ENCODE measurements around the gene TCIRG1. TPM values are rescaled to one million over a fixed set of nuclear protein-coding genes. Genes with fewer than 3 reads are reported as not detected.

Gene TCIRG1
- total and polyA plus RNA-seq, 2 experiments from 2014 or later = 77.4 to 125 TPM

DNA sequence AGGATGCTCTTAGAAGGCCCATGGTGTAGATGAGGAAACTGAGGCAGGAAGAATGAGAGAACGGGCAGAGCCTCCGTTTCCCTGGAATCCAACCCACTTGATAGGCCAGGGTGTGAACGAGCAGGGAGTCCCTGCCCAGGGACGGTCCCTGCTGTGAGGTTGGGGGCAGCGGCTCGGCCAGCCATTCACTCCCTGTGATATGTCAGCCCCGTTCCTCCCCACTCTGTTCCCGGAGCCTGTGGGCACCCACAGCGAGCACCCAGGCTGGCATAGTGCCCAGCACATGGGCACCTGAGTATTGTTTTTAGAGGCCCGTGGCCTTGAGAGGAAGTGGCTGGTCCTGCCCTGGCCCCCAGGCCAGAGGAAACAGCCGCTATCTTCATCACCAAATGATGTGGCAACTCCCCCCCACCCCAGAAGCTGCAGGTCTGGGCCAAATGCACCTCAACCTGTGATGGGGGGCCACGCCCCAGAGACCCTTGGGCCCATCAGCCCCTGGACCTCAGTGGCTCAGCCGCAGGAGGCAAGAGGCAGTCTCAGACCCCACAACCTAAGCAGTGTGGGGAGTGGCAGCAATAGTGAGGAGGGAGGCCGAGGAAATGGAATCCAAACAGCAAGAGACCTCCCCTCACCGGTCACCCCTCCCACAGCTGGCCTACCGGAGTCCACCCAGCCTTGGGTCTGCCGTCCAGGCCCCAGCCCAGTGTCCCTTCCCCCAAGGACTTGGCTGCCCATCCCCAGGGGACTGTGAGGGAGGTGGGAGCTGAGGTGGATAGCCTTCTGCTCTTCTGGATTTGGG lies 26.6 kb upstream of the TCIRG1 start:
- Histone ChIP-seq H3K9me2 (replicated peaks; ENCODE audit: insufficient read depth) (no peaks in the 10 kb centered on the region), H3K27ac (peak overlapping the region; percentile 81), H3K4me2 (peak overlapping the region; percentile 33)

DNA sequence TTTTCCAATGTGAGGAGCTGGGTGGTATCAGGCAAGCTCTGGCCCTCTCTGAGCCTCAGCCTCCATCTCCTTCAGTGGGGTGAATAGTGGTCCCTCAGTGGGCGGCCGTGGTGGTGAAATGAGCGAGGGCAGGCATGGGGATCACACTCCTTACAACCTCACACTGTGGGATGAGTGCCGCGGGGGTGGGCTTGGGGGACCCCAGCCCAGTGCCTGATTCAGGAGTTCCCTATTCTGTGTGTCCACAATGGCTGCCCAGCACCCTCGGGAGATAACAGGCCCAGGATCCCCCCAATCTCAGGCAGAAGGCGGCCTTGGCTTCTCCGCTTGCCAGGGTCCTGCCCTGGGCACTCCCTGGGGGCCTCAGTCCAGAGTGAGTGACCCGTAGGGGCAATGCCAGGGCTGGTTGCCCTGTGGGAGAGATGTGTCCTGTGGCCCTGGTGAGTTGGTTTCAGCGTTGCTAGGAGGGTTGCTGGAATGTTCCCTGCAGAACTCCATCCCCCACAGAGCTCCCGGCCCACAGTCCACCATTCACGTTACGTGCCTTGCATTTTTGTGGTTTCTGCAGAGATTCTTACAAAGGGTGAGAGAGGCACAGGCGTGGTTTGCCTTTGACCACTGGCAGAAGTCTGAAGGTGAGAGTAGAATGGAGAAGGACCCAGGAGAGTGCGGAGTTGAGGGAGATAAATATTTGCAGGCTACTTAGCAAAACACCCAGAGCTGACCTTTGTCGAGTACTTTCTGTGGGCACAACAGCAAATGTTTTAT lies 25.8 kb upstream of the TCIRG1 start:
- Histone ChIP-seq H3K27ac (peak overlapping the region; percentile 81), H3K4me2 (peak overlapping the region; percentile 33), H3K9me2 (replicated peaks; ENCODE audit: insufficient read depth) (no peaks in the 10 kb centered on the region), H3K36me3 (replicated peaks; ENCODE audit: insufficient read depth, low read depth) (no peaks in the 10 kb centered on the region), H3K4me1 (ENCODE audit: insufficient read depth) (peaks cover 54% of the 10 kb centered on the region), H3K27me3 (no peaks in the 10 kb centered on the region), H3K79me2 (no peaks in the 10 kb centered on the region), H3K4me3 (no peak overlapping the region), H2AFZ (no peak overlapping the region), H3K9me3 (ENCODE audit: low read depth) (no peaks in the 10 kb centered on the region), H4K20me1 (ENCODE audit: insufficient read depth, poor library complexity, severe bottlenecking) (no peaks in the 10 kb centered on the region)
- DNase-seq (ENCODE audit: low spot score) = peak; percentile 84
- WGBS (ENCODE audit: low lambda C conversion rate, missing lambda C conversion rate) = 50% methylated on average over 15 of the region's 16 CpGs
- TF ChIP-seq EZH2phosphoT487 (IDR thresholded peaks at IDR 0.05; ENCODE audit: low read depth, severe bottlenecking, unreplicated experiment) (no peak), EZH2 (IDR thresholded peaks at IDR 0.05; ENCODE audit: borderline replicate concordance) (no peak)
- TF ChIP-seq, protein P1, sequence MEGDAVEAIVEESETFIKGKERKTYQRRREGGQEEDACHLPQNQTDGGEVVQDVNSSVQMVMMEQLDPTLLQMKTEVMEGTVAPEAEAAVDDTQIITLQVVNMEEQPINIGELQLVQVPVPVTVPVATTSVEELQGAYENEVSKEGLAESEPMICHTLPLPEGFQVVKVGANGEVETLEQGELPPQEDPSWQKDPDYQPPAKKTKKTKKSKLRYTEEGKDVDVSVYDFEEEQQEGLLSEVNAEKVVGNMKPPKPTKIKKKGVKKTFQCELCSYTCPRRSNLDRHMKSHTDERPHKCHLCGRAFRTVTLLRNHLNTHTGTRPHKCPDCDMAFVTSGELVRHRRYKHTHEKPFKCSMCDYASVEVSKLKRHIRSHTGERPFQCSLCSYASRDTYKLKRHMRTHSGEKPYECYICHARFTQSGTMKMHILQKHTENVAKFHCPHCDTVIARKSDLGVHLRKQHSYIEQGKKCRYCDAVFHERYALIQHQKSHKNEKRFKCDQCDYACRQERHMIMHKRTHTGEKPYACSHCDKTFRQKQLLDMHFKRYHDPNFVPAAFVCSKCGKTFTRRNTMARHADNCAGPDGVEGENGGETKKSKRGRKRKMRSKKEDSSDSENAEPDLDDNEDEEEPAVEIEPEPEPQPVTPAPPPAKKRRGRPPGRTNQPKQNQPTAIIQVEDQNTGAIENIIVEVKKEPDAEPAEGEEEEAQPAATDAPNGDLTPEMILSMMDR (IDR thresholded peaks at IDR 0.05; ENCODE audit: poor library complexity) = no peak

More for the DNA sequence above, 26.6 kb upstream of the TCIRG1 start:
- Histone ChIP-seq H3K4me1 (ENCODE audit: insufficient read depth) (peaks cover 54% of the 10 kb centered on the region), H3K27me3 (no peaks in the 10 kb centered on the region), H3K79me2 (no peaks in the 10 kb centered on the region), H4K20me1 (ENCODE audit: insufficient read depth, poor library complexity, severe bottlenecking) (no peaks in the 10 kb centered on the region), H3K4me3 (no peak overlapping the region), H2AFZ (no peak overlapping the region), H3K9me3 (ENCODE audit: low read depth) (no peaks in the 10 kb centered on the region), H3K36me3 (replicated peaks; ENCODE audit: insufficient read depth, low read depth) (no peaks in the 10 kb centered on the region)
- DNase-seq (ENCODE audit: low spot score) = no peak
- 88% methylated on average over 17 of the region's 17 CpGs for WGBS (ENCODE audit: low lambda C conversion rate, missing lambda C conversion rate)
- TF ChIP-seq EZH2phosphoT487 (IDR thresholded peaks at IDR 0.05; ENCODE audit: low read depth, severe bottlenecking, unreplicated experiment) (no peak), EZH2 (IDR thresholded peaks at IDR 0.05; ENCODE audit: borderline replicate concordance) (no peak)
- TF ChIP-seq, protein P1 (IDR thresholded peaks at IDR 0.05; ENCODE audit: poor library complexity) = no peak

GRCh38 chr11:68013611-68014156 lies 25.1 kb upstream of the TCIRG1 start:
- Histone ChIP-seq H3K4me2 (peak overlapping the region; percentile 33), H3K79me2 (no peaks in the 10 kb centered on the region), H3K4me1 (ENCODE audit: insufficient read depth) (peaks cover 54% of the 10 kb centered on the region), H3K36me3 (replicated peaks; ENCODE audit: insufficient read depth, low read depth) (no peaks in the 10 kb centered on the region), H3K27ac (peak overlapping the region; percentile 27), H3K9me2 (replicated peaks; ENCODE audit: insufficient read depth) (no peaks in the 10 kb centered on the region), H4K20me1 (ENCODE audit: insufficient read depth, poor library complexity, severe bottlenecking) (no peaks in the 10 kb centered on the region), H2AFZ (no peak overlapping the region), H3K9me3 (ENCODE audit: low read depth) (no peaks in the 10 kb centered on the region), H3K4me3 (no peak overlapping the region), H3K27me3 (no peaks in the 10 kb centered on the region)
- WGBS (ENCODE audit: low lambda C conversion rate, missing lambda C conversion rate) = 91% methylated on average over 14 of the region's 14 CpGs
- no peak for TF ChIP-seq EZH2 (IDR thresholded peaks at IDR 0.05; ENCODE audit: borderline replicate concordance)
- TF ChIP-seq, protein P1 (IDR thresholded peaks at IDR 0.05; ENCODE audit: poor library complexity) = no peak
- no peak for TF ChIP-seq EZH2phosphoT487 (IDR thresholded peaks at IDR 0.05; ENCODE audit: low read depth, severe bottlenecking, unreplicated experiment)
- no peak for DNase-seq (ENCODE audit: low spot score)

All from hepatocyte (in vitro differentiated cells).